ENCODE measurements around the gene DCLK1. TPM values are rescaled to one million over a fixed set of nuclear protein-coding genes. Genes with fewer than 3 reads are reported as not detected.

The DCLK1 gene
- total RNA-seq, 1 donor from 2014 or later = 6.4 TPM

- H3F3A ChIP-seq (ENCODE audit: low read depth) = no peaks in the 10 kb centered on the region
- no peak overlapping the region for H3K27ac ChIP-seq
- no peaks in the 10 kb centered on the region for H4K20me1 ChIP-seq (ENCODE audit: low read depth)
- no peak overlapping the region for H3K4me3 ChIP-seq
- H2AFZ ChIP-seq (replicated peaks) = no peak overlapping the region
- no peaks in the 10 kb centered on the region for H3K4me1 ChIP-seq
- no peaks in the 10 kb centered on the region for H3K79me2 ChIP-seq (ENCODE audit: low read depth)
- TF ChIP-seq CTCF (IDR thresholded peaks at IDR 0.05) (no peak), EZH2phosphoT487 (IDR thresholded peaks at IDR 0.05) (no peak), EZH2 (IDR thresholded peaks at IDR 0.05) (no peak)
- no peak overlapping the region for H3K4me2 ChIP-seq
- no peaks in the 10 kb centered on the region for H3K27me3 ChIP-seq
- H3K36me3 ChIP-seq = no peaks in the 10 kb centered on the region
- Mint-ChIP-seq H3K27me3 (ENCODE audit: insufficient read depth, low read depth) (peaks cover 5% of the 10 kb centered on the region), H3K36me3 (no peaks in the 10 kb centered on the region), H3K27ac (no peak overlapping the region), H3K4me1 (no peaks in the 10 kb centered on the region), H3K9me3 (no peaks in the 10 kb centered on the region), H3K4me3 (no peak overlapping the region)
- no peak for DNase-seq (ENCODE audit: low spot score)
- no peaks in the 10 kb centered on the region for H3K9me3 ChIP-seq (ENCODE audit: low read depth)
- H3K9ac ChIP-seq = no peak overlapping the region
Observed at GRCh38 chr13:35879111-35879510, 252.1 kb downstream of the DCLK1 start.

GRCh38 chr13:35876601-35877000 is 254.6 kb downstream of the DCLK1 start:
- H3K4me3 ChIP-seq = no peak overlapping the region
- Mint-ChIP-seq H3K9me3 (no peaks in the 10 kb centered on the region), H3K36me3 (no peaks in the 10 kb centered on the region), H3K4me1 (no peaks in the 10 kb centered on the region), H3K27ac (no peak overlapping the region), H3K27me3 (ENCODE audit: insufficient read depth, low read depth) (peaks cover 5% of the 10 kb centered on the region), H3K4me3 (no peak overlapping the region)
- H3K27me3 ChIP-seq = no peaks in the 10 kb centered on the region
- H3K4me2 ChIP-seq = no peak overlapping the region
- H3K36me3 ChIP-seq = no peaks in the 10 kb centered on the region
- no peaks in the 10 kb centered on the region for H3K9me3 ChIP-seq (ENCODE audit: low read depth)
- H3F3A ChIP-seq (ENCODE audit: low read depth) = no peaks in the 10 kb centered on the region
- TF ChIP-seq EZH2 (IDR thresholded peaks at IDR 0.05) (no peak), CTCF (IDR thresholded peaks at IDR 0.05) (no peak), EZH2phosphoT487 (IDR thresholded peaks at IDR 0.05) (no peak)
- no peaks in the 10 kb centered on the region for H3K79me2 ChIP-seq (ENCODE audit: low read depth)
- no peak overlapping the region for H2AFZ ChIP-seq (replicated peaks)
- no peak overlapping the region for H3K27ac ChIP-seq
- no peak for DNase-seq (ENCODE audit: low spot score)
- no peaks in the 10 kb centered on the region for H3K4me1 ChIP-seq
- no peaks in the 10 kb centered on the region for H4K20me1 ChIP-seq (ENCODE audit: low read depth)
- H3K9ac ChIP-seq = no peak overlapping the region

- Mint-ChIP-seq H3K9me3 (no peaks in the 10 kb centered on the region), H3K4me1 (no peaks in the 10 kb centered on the region), H3K27me3 (ENCODE audit: insufficient read depth, low read depth) (peaks cover 2% of the 10 kb centered on the region), H3K36me3 (no peaks in the 10 kb centered on the region), H3K4me3 (no peak overlapping the region), H3K27ac (no peak overlapping the region)
- Histone ChIP-seq H3K4me2 (no peak overlapping the region), H3K9ac (no peak overlapping the region), H3K4me1 (no peaks in the 10 kb centered on the region), H3K9me3 (ENCODE audit: low read depth) (no peaks in the 10 kb centered on the region), H3K36me3 (no peaks in the 10 kb centered on the region), H3F3A (ENCODE audit: low read depth) (no peaks in the 10 kb centered on the region), H4K20me1 (ENCODE audit: low read depth) (no peaks in the 10 kb centered on the region), H3K79me2 (ENCODE audit: low read depth) (no peaks in the 10 kb centered on the region), H3K27me3 (no peaks in the 10 kb centered on the region), H2AFZ (replicated peaks) (no peak overlapping the region), H3K27ac (no peak overlapping the region), H3K4me3 (no peak overlapping the region)
- no peak for DNase-seq (ENCODE audit: low spot score)
- TF ChIP-seq EZH2phosphoT487 (IDR thresholded peaks at IDR 0.05) (no peak), EZH2 (IDR thresholded peaks at IDR 0.05) (no peak), CTCF (IDR thresholded peaks at IDR 0.05) (no peak)
Observed at GRCh38 chr13:35874704-35875103, 256.5 kb downstream of the DCLK1 start.
